Endothelial cell of umbilical vein (primary cell): ENCODE measurements around the gene AKAP8L. TPM values are rescaled to one million over a fixed set of nuclear protein-coding genes. Genes with fewer than 3 reads are reported as not detected.

Source experiments
- BruUV-seq: library from RNA; stranded (reverse); fragments of 400-500 nt; replicated peaks from 2 replicates; lab custom pipeline; 2021; lab: Mats Ljungman, UMichigan
- CTCF ChIA-PET: fragments of 300-600, 350-600 bp; sonication (Branson Sonifier 250); formaldehyde crosslinking; loops from one replicate; lab custom pipeline; 2021; ENCODE audit warnings: antibody characterized with exemption, inconsistent platforms; lab: Charles Lee
- POLR2A ChIA-PET: fragments of 300-600, 350-600 bp; sonication (Branson Sonifier 250); formaldehyde crosslinking; loops from one replicate; lab custom pipeline; 2021; ENCODE audit warnings: antibody characterized with exemption, inconsistent platforms; lab: Charles Lee
- DNase-seq: peaks from one replicate; pipeline ENCODE4 v3.0.0-alpha.2; 2011; ENCODE audit warnings: low read depth, low spot score
- FAIRE-seq: peaks from 2 replicates; lab custom pipeline; 2011; peaks lifted over from hg19 to GRCh38; lab: Jason Lieb, UNC
- H2AFZ ChIP-seq: 2 replicates; pipeline ENCODE4 v1.6.0; 2012; ENCODE audit warnings: low read depth, low read length, control low read depth, inconsistent platforms
- H3K27ac ChIP-seq: 2 replicates; pipeline ENCODE4 v1.5.1; 2011; ENCODE audit warnings: low read depth, mild to moderate bottlenecking, control low read depth, low read length, moderate library complexity; ENCODE audit not compliant: insufficient read depth
- H3K27me3 ChIP-seq, 2 experiments: 2 replicates each; pipeline versions ENCODE4 v1.6.0 to v1.6.1; 2011; ENCODE audit warnings: low read length in 2 of 2, mixed read lengths in 1 of 2; ENCODE audit not compliant: control insufficient read depth in 2 of 2, insufficient read depth in 2 of 2
- H3K36me3 ChIP-seq, 2 experiments: 2 replicates in 1 of 2; 3 replicates in 1 of 2; pipeline ENCODE4 v1.5.1; 2011; ENCODE audit warnings: low read length in 2 of 2, mild to moderate bottlenecking in 1 of 2, moderate library complexity in 1 of 2; ENCODE audit not compliant: control insufficient read depth in 2 of 2, insufficient read depth in 2 of 2; ENCODE audit errors: extremely low read depth in 1 of 2
- H3K4me1 ChIP-seq: 3 replicates; pipeline ENCODE4 v1.5.1; 2011; ENCODE audit warnings: mild to moderate bottlenecking, low read length; ENCODE audit not compliant: control insufficient read depth, insufficient read depth; ENCODE audit errors: extremely low read depth
- H3K4me2 ChIP-seq: 2 replicates; pipeline ENCODE4 v1.6.1; 2011; ENCODE audit warnings: low read length, control low read depth, mixed read lengths; ENCODE audit not compliant: insufficient read depth
- H3K4me3 ChIP-seq, 3 experiments: fragments of 200-600 bp in 1 of 3; sonication (generic), shearing (Covaris generic) in 1 of 3; replicated peaks in 1 of 3; 2 replicates each; pipeline ENCODE4 v1.5.1; 2011 to 2016; ENCODE audit warnings: control low read depth in 3 of 3, low read length in 3 of 3, mild to moderate bottlenecking in 2 of 3, inconsistent platforms in 1 of 3, low read depth in 1 of 3, moderate library complexity in 1 of 3; ENCODE audit not compliant: insufficient read depth in 1 of 3
- H3K79me2 ChIP-seq: 2 replicates; pipeline ENCODE4 v1.6.0; 2012; ENCODE audit warnings: low read length, inconsistent platforms; ENCODE audit not compliant: control insufficient read depth, insufficient read depth
- H3K9ac ChIP-seq: replicated peaks from 2 replicates; pipeline ENCODE3; 2011; ENCODE audit warnings: low read length, control low read depth; ENCODE audit not compliant: insufficient read depth; ENCODE audit errors: extremely low read depth
- H3K9me1 ChIP-seq: replicated peaks from 3 replicates; pipeline ENCODE4 v1.6.0; 2011; ENCODE audit warnings: mild to moderate bottlenecking, low read length; ENCODE audit not compliant: control insufficient read depth, insufficient read depth; ENCODE audit errors: extremely low read depth
- H3K9me3 ChIP-seq: replicated peaks from 2 replicates; pipeline ENCODE4 v1.5.1; 2012; ENCODE audit warnings: low read length, inconsistent platforms; ENCODE audit not compliant: control insufficient read depth, insufficient read depth
- H4K20me1 ChIP-seq: replicated peaks from 2 replicates; pipeline ENCODE3; 2011; ENCODE audit warnings: mild to moderate bottlenecking, low read length; ENCODE audit not compliant: control insufficient read depth, insufficient read depth; ENCODE audit errors: extremely low read depth
- EZH2 ChIP-seq: IDR thresholded peaks from 2 replicates; pipeline ENCODE4 v1.6.1; 2012; ENCODE audit warnings: borderline replicate concordance, low read depth, mild to moderate bottlenecking, moderate library complexity, low read length, inconsistent platforms; ENCODE audit not compliant: severe bottlenecking
- FOS ChIP-seq: IDR thresholded peaks from 2 replicates; pipeline ENCODE4 v1.6.1; 2011; ENCODE audit warnings: mild to moderate bottlenecking, low read length, moderate library complexity, borderline replicate concordance; ENCODE audit not compliant: insufficient read depth
- GATA2 ChIP-seq: IDR thresholded peaks from 2 replicates; pipeline ENCODE4 v1.7.0; 2011; ENCODE audit warnings: low read depth, mild to moderate bottlenecking, moderate library complexity, mixed read lengths, low read length; ENCODE audit not compliant: insufficient read length, insufficient read depth
- JUN ChIP-seq: IDR thresholded peaks from 2 replicates; pipeline ENCODE4 v1.6.1; 2011; ENCODE audit warnings: borderline replicate concordance, low read depth; ENCODE audit not compliant: insufficient read length, insufficient read depth
- MYC ChIP-seq: IDR thresholded peaks from one replicate; pipeline ENCODE4 v1.6.1; 2011; ENCODE audit warnings: mild to moderate bottlenecking, low read depth, low read length
- POLR2A ChIP-seq: IDR thresholded peaks from 2 replicates; pipeline ENCODE4 v1.6.1; 2012; ENCODE audit warnings: low read depth, mild to moderate bottlenecking, control low read depth, low read length
- POLR2AphosphoS5 ChIP-seq: IDR thresholded peaks from 2 replicates; pipeline ENCODE4 v1.6.1; 2012; ENCODE audit warnings: low read depth, mild to moderate bottlenecking, control low read depth, low read length, moderate library complexity; ENCODE audit not compliant: insufficient read depth
- dilution Hi-C: fragments of 300-500 bp; cut with MboI; formaldehyde crosslinking; loops from one replicate; pipeline ENCODE4 v1.15.0; 2019; ENCODE audit warnings: low sequenced_read_pairs; ENCODE audit not compliant: extremely low pct_ligation_motif_present
- intact Hi-C: fragments of 100-400 bp; cut with micrococcal nuclease; formaldehyde crosslinking; loops from one replicate; pipeline ENCODE4 v1.10.0; 2022
- polyA plus RNA-seq, 4 experiments: library from polyadenylated mRNA; depleted of rRNA in 3 of 4; stranded (reverse) in 3 of 4; unstranded in 1 of 4; fragments of >200 nt; gene quantifications; 2 replicates each; pipeline versions ENCODE4 v1.2.1 to v1.2.3, GENCODE V29; 2011 to 2012; ENCODE audit warnings: missing spikeins in 1 of 4
- total RNA-seq: library from RNA; stranded (reverse); gene quantifications from 2 replicates; pipeline ENCODE4 v1.2.3, GENCODE V29; 2021
- TF ChIP-seq, protein P1 (sequence below), 2 donors: IDR thresholded peaks; 1 replicate in 1 of 2; 2 replicates in 1 of 2; pipeline ENCODE4 v1.5.1; 2011; ENCODE audit warnings: low read length in 2 of 2, mild to moderate bottlenecking in 2 of 2, moderate library complexity in 2 of 2, control low read depth in 1 of 2, inconsistent platforms in 1 of 2, low read depth in 1 of 2; ENCODE audit not compliant: insufficient read depth in 1 of 2; ENCODE audit errors: extremely low read depth in 1 of 2
- TF ChIP-seq, protein P2 (sequence below): IDR thresholded peaks from 2 replicates; pipeline ENCODE4 v1.6.1; 2011; ENCODE audit not compliant: insufficient read depth, insufficient read length

AKAP8L gene
- total and polyA plus RNA-seq, 2 donors (not counting 3 experiments of a cell fraction or from before 2014, with no cell fraction given), result 63.9 to 99.6 TPM

DNA sequence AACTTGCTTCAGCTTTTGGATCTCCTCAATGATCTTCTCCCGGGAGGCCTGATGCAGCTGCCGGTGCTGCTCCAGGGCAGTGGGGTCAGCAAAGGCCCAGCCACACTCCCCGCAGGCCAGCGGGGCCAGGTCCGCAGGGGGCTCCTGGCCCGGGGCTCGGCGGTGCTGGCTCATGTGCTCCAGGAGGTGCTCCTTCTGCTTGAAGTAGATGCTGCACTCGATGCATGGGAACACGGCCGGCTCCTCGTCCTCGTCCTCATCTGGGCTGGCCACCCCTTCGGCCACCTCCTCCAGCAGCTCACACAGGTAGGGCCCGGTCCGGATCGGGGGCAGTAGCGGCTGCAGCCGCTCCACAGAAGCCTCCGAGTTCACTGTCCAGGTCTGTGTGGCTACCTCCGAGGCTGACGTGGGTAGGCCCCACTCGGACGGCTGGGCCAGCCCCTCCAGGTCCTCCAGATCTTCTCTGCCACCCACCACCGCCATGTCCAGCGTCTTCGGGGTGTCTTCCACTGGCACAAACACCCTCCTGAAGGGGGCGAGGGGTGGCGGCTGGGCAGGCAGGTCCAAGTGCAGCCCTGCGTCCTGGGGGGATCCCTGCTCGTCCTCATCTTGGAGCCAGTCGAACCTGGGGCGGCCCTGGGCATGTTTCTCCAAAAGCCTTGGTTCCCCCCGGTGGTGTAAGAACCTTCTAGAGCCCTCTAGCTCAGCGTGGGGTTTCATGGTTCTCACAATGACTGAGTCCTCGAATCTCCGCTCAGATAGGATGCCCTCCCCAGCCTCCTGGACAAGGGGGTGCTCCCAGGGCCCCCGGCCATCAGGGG lies 21.2 kb upstream of the AKAP8L start:
- no peaks in the 10 kb centered on the region for H3K9me1 ChIP-seq

More for the DNA sequence above, 21.2 kb upstream of the AKAP8L start:
- CTCF ChIA-PET, result no interaction called here
- POLR2A ChIA-PET, result no interaction called here
- H2AFZ ChIP-seq, result no peak overlapping the region
- BruUV-seq, result no TSS peak
- H3K4me1 ChIP-seq, result no peaks in the 10 kb centered on the region
- TF ChIP-seq MYC (no peak), GATA2 (no peak), FOS (no peak), EZH2 (no peak), POLR2A (no peak), POLR2AphosphoS5 (no peak), JUN (no peak)
- TF ChIP-seq, protein P1, sequence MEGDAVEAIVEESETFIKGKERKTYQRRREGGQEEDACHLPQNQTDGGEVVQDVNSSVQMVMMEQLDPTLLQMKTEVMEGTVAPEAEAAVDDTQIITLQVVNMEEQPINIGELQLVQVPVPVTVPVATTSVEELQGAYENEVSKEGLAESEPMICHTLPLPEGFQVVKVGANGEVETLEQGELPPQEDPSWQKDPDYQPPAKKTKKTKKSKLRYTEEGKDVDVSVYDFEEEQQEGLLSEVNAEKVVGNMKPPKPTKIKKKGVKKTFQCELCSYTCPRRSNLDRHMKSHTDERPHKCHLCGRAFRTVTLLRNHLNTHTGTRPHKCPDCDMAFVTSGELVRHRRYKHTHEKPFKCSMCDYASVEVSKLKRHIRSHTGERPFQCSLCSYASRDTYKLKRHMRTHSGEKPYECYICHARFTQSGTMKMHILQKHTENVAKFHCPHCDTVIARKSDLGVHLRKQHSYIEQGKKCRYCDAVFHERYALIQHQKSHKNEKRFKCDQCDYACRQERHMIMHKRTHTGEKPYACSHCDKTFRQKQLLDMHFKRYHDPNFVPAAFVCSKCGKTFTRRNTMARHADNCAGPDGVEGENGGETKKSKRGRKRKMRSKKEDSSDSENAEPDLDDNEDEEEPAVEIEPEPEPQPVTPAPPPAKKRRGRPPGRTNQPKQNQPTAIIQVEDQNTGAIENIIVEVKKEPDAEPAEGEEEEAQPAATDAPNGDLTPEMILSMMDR (IDR thresholded peaks at IDR 0.05; ENCODE audit: extremely low read depth in 1 of 2, insufficient read depth in 1 of 2, low read depth in 1 of 2, low read length in 2 of 2), result no peak
- TF ChIP-seq, protein P2, sequence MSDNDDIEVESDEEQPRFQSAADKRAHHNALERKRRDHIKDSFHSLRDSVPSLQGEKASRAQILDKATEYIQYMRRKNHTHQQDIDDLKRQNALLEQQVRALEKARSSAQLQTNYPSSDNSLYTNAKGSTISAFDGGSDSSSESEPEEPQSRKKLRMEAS, result no peak
- H3K4me2 ChIP-seq, result no peak overlapping the region
- H3K9me3 ChIP-seq, result no peaks in the 10 kb centered on the region
- dilution Hi-C loops (no loop called here), intact Hi-C loops (no loop called here)
- FAIRE-seq (no peak), DNase-seq (no peak)
- no peaks in the 10 kb centered on the region for H3K36me3 ChIP-seq
- H4K20me1 ChIP-seq, result no peaks in the 10 kb centered on the region
- no peak overlapping the region for H3K27ac ChIP-seq
- H3K79me2 ChIP-seq, result no peaks in the 10 kb centered on the region
- H3K4me3 ChIP-seq, result no peak overlapping the region
- no peak overlapping the region for H3K9ac ChIP-seq
- no peaks in the 10 kb centered on the region for H3K27me3 ChIP-seq
